GM21737 (cell line): ENCODE measurements around the gene SYT15.
"Not testable (repeated sequence)": the region's sequence is repeated elsewhere in the genome, so short reads cannot be mapped to it uniquely, and the experiment has no call there.

Source experiments
- ATAC-seq: cut with Tn5 transposase; IDR thresholded peaks from one replicate; pipeline ENCODE4 v1.9.1; 2021; ENCODE audit warnings: mild to moderate bottlenecking, moderate library complexity; ENCODE audit not compliant: unreplicated experiment

The SYT15 gene

GRCh38 chr10:46556515-46557318, 22.2 kb upstream of the SYT15 start, which contains the start of gene GPRIN2:
TSS of gene GPRIN2 (minus strand) at chr10:46556658. CDS start at chr10:46550736, 5,922 bp downstream.
- ATAC-seq: no peak

- no peak for ATAC-seq
These were observed 21.4 kb upstream of the SYT15 start for GRCh38 chr10:46557319-46558121.

GRCh38 chr10:46558122-46558391, 20.9 kb upstream of the SYT15 start:
- no peak for ATAC-seq

- no peak for ATAC-seq
These were observed 20.3 kb upstream of the SYT15 start for GRCh38 chr10:46558392-46559185.

GRCh38 chr10:46559231-46559671, 19.7 kb upstream of the SYT15 start:
- ATAC-seq: no peak

GRCh38 chr10:46560381-46560780, 18.5 kb upstream of the SYT15 start:
- no peak for ATAC-seq

- no peak for ATAC-seq
These were observed 18.0 kb upstream of the SYT15 start for GRCh38 chr10:46560952-46561351.

- ATAC-seq: peak; percentile 70
These were observed 13.2 kb upstream of the SYT15 start for GRCh38 chr10:46565591-46566332.

GRCh38 chr10:46567151-46567550, 11.8 kb upstream of the SYT15 start:
- ATAC-seq: not testable (repeated sequence)

GRCh38 chr10:46570655-46571054, 8.3 kb upstream of the SYT15 start:
- not testable (repeated sequence) for ATAC-seq

- ATAC-seq: not testable (repeated sequence)
These were observed 6.2 kb upstream of the SYT15 start for GRCh38 chr10:46572765-46573164.

- ATAC-seq: not testable (repeated sequence)
These were observed 5.6 kb upstream of the SYT15 start for GRCh38 chr10:46573314-46573713.

GRCh38 chr10:46573884-46574283, 5.0 kb upstream of the SYT15 start:
- not testable (repeated sequence) for ATAC-seq

- ATAC-seq: not testable (repeated sequence)
These were observed 1.1 kb upstream of the SYT15 start for GRCh38 chr10:46577624-46578473.

GRCh38 chr10:46579378-46579777, 450 bp downstream of the SYT15 start:
- not testable (repeated sequence) for ATAC-seq

- ATAC-seq: not testable (repeated sequence)
These were observed 3.1 kb downstream of the SYT15 start for GRCh38 chr10:46581997-46582396.

- ATAC-seq: not testable (repeated sequence)
These were observed 3.6 kb downstream of the SYT15 start for GRCh38 chr10:46582568-46582967.

- ATAC-seq: not testable (repeated sequence)
These were observed 5.3 kb downstream of the SYT15 start for GRCh38 chr10:46584196-46584595.

GRCh38 chr10:46585246-46585645, 6.3 kb downstream of the SYT15 start:
- ATAC-seq: not testable (repeated sequence)
